Stimulated activated CD8-positive, alpha-beta memory T cell treated with anti-CD3 and anti-CD28 coated beads, Interleukin-4, amount 100 ng/mL, for 24 hours (primary cell): ENCODE measurements around the gene CD248.
"Not testable (repeated sequence)": the region's sequence is repeated elsewhere in the genome, so short reads cannot be mapped to it uniquely, and the experiment has no call there.

Source experiments
- DNase-seq: peaks from one replicate; pipeline ENCODE4 v3.0.0-alpha.2; 2020; ENCODE audit warnings: low read depth

CD248 gene

GRCh38 chr11:66276619-66277018 is 40.2 kb downstream of the CD248 start:
- DNase-seq = not testable (repeated sequence)

- no peak for DNase-seq
These were observed 40.7 kb downstream of the CD248 start for GRCh38 chr11:66275984-66276612.

GRCh38 chr11:66275396-66275795 is 41.4 kb downstream of the CD248 start:
- DNase-seq = no peak

- DNase-seq = no peak
These were observed 42.6 kb downstream of the CD248 start for GRCh38 chr11:66274219-66274618.

GRCh38 chr11:66272596-66272995 is 44.2 kb downstream of the CD248 start:
- no peak for DNase-seq

GRCh38 chr11:66271816-66272215 is 45.0 kb downstream of the CD248 start:
- no peak for DNase-seq

GRCh38 chr11:66268952-66269905 is 47.6 kb downstream of the CD248 start:
- no peak for DNase-seq

GRCh38 chr11:66268244-66268951 is 48.4 kb downstream of the CD248 start, which contains the start of gene RAB1B:
TSS of gene RAB1B (plus strand) at chr11:66268639. CDS start at chr11:66268680, 41 bp downstream.
- peak; percentile 100 for DNase-seq

GRCh38 chr11:66267379-66268243 is 49.2 kb downstream of the CD248 start:
- peak; percentile 80 for DNase-seq

GRCh38 chr11:66267039-66267378 is 49.8 kb downstream of the CD248 start:
- DNase-seq = no peak

GRCh38 chr11:66266378-66267038 is 50.3 kb downstream of the CD248 start:
- DNase-seq = no peak

GRCh38 chr11:66265531-66266377 is 51.1 kb downstream of the CD248 start:
- no peak for DNase-seq

GRCh38 chr11:66264914-66265313 is 51.9 kb downstream of the CD248 start:
- no peak for DNase-seq
